Liver (tissue), 9 donors: ENCODE data around the gene LRRC4B. TPM values are rescaled to one million over a fixed set of nuclear protein-coding genes. Genes with fewer than 3 reads are reported as not detected.

Experiments
- DNase-seq: peaks from one replicate; pipeline ENCODE4 v3.0.0-alpha.2; 2017; ENCODE audit warnings: low spot score
- H3K27ac ChIP-seq, 2 donors: one replicate each; pipeline ENCODE4 v1.7.0; 2013; ENCODE audit warnings: inconsistent platforms in 2 of 2, low read length in 2 of 2, control low read depth in 1 of 2, low read depth in 1 of 2, mild to moderate bottlenecking in 1 of 2
- H3K27me3 ChIP-seq, 4 donors: one replicate each; pipeline versions ENCODE4 v1.6.1 to v1.7.0; 2013; ENCODE audit warnings: low read length in 3 of 4, inconsistent platforms in 1 of 4, mild to moderate bottlenecking in 1 of 4, moderate library complexity in 1 of 4; ENCODE audit not compliant: control insufficient read depth in 4 of 4, insufficient read depth in 4 of 4
- H3K36me3 ChIP-seq, 4 donors: one replicate each; pipeline versions ENCODE4 v1.6.1 to v1.7.0; 2013; ENCODE audit warnings: low read length in 3 of 4, mild to moderate bottlenecking in 3 of 4, low read depth in 1 of 4, moderate library complexity in 1 of 4; ENCODE audit not compliant: control insufficient read depth in 4 of 4, insufficient read depth in 3 of 4
- H3K4me1 ChIP-seq, 4 donors: one replicate each; pipeline versions ENCODE4 v1.6.1 to v1.7.0; 2013; ENCODE audit warnings: low read length in 3 of 4, mild to moderate bottlenecking in 3 of 4, moderate library complexity in 1 of 4; ENCODE audit not compliant: control insufficient read depth in 4 of 4, insufficient read depth in 4 of 4
- H3K4me3 ChIP-seq, 3 donors: one replicate each; pipeline versions ENCODE4 v1.6.1 to v1.7.0; 2013; ENCODE audit warnings: low read length in 3 of 3, control low read depth in 1 of 3, low read depth in 1 of 3, mild to moderate bottlenecking in 1 of 3
- H3K9ac ChIP-seq, 2 donors: one replicate each; pipeline ENCODE4 v1.7.0; 2013; ENCODE audit warnings: low read length in 2 of 2, mild to moderate bottlenecking in 2 of 2, moderate library complexity in 2 of 2, control low read depth in 1 of 2, low read depth in 1 of 2
- H3K9me3 ChIP-seq, 4 donors: one replicate each; pipeline versions ENCODE4 v1.6.1 to v1.7.0; 2013; ENCODE audit warnings: low read length in 3 of 4; ENCODE audit not compliant: control insufficient read depth in 4 of 4
- EGR1 ChIP-seq, 2 donors: IDR thresholded peaks; 2 replicates each; pipeline ENCODE4 v1.6.1; 2016 to 2018; ENCODE audit warnings: antibody characterized with exemption in 2 of 2, low read depth in 2 of 2
- FOXA1 ChIP-seq: IDR thresholded peaks from 2 replicates; pipeline ENCODE4 v1.6.1; 2016; ENCODE audit warnings: antibody characterized with exemption
- FOXA2 ChIP-seq: IDR thresholded peaks from 2 replicates; pipeline ENCODE4 v1.6.1; 2016; ENCODE audit warnings: antibody characterized with exemption
- GABPA ChIP-seq, 2 donors: IDR thresholded peaks in 1 of 2; conservative IDR thresholded peaks in 1 of 2; 2 replicates each; pipeline ENCODE4 v1.6.1; 2016; ENCODE audit warnings: antibody characterized with exemption in 2 of 2, mild to moderate bottlenecking in 1 of 2, moderate library complexity in 1 of 2
- HNF4A ChIP-seq, 2 donors: conservative IDR thresholded peaks; 2 replicates each; pipeline ENCODE4 v1.6.1; 2016; ENCODE audit warnings: antibody characterized with exemption in 2 of 2, mild to moderate bottlenecking in 2 of 2
- HNF4G ChIP-seq: IDR thresholded peaks from 2 replicates; pipeline ENCODE4 v1.6.1; 2016; ENCODE audit warnings: antibody characterized with exemption
- JUND ChIP-seq, 2 donors: IDR thresholded peaks; 2 replicates each; pipeline ENCODE4 v1.6.1; 2016; ENCODE audit warnings: antibody characterized with exemption in 2 of 2
- NR2F2 ChIP-seq: IDR thresholded peaks from 2 replicates; pipeline ENCODE4 v1.6.1; 2016; ENCODE audit warnings: antibody characterized with exemption
- RAD21 ChIP-seq, 2 donors: IDR thresholded peaks; 2 replicates each; pipeline ENCODE4 v1.6.1; 2016; ENCODE audit warnings: antibody characterized with exemption in 2 of 2, mild to moderate bottlenecking in 2 of 2
- RXRA ChIP-seq, 2 donors: IDR thresholded peaks; 2 replicates each; pipeline ENCODE4 v1.6.1; 2017 to 2018; ENCODE audit warnings: antibody characterized with exemption in 2 of 2, mild to moderate bottlenecking in 1 of 2
- SP1 ChIP-seq: IDR thresholded peaks from 2 replicates; pipeline ENCODE4 v1.6.1; 2018; ENCODE audit warnings: antibody characterized with exemption, mild to moderate bottlenecking
- TAF1 ChIP-seq: conservative IDR thresholded peaks from 2 replicates; pipeline ENCODE4 v1.6.1; 2016; ENCODE audit warnings: antibody characterized with exemption, mild to moderate bottlenecking
- YY1 ChIP-seq: IDR thresholded peaks from 2 replicates; pipeline ENCODE4 v1.6.1; 2016; ENCODE audit warnings: antibody characterized with exemption, mild to moderate bottlenecking
- WGBS: extraction: QIAGEN DNeasy Blood & Tissue Kit; methylation state at CpG from one replicate; pipeline ENCODE4 v1.1.7; 2013; 5-methylcytosine and 5-hydroxymethylcytosine counted together
- polyA plus RNA-seq, 2 donors: library from polyadenylated mRNA; stranded (reverse) in 1 of 2; unstranded in 1 of 2; fragments of 200-250 nt in 1 of 2; fragments of >200 nt in 1 of 2; fragmentation: Nextera tagmentation in 1 of 2; extraction: Ambion mirVana in 1 of 2; gene quantifications; one replicate each; pipeline versions ENCODE4 v1.2.1 to v1.2.3, GENCODE V29; 2013 to 2015
- total RNA-seq, 2 donors: library from RNA; depleted of rRNA; stranded (reverse); fragments of >200 nt; gene quantifications; one replicate each; pipeline ENCODE4 v1.2.3, GENCODE V29; 2014
- TF ChIP-seq, protein P1 (sequence below): IDR thresholded peaks from 2 replicates; pipeline ENCODE4 v1.6.1; 2016; ENCODE audit warnings: antibody characterized with exemption
- TF ChIP-seq, protein P2 (sequence below): IDR thresholded peaks from 2 replicates; pipeline ENCODE4 v1.6.1; 2016; ENCODE audit warnings: antibody characterized with exemption
- TF ChIP-seq, protein P3 (sequence below): fragments of 150-350 bp; IDR thresholded peaks from 2 replicates; pipeline ENCODE4 v1.5.1; 2017; ENCODE audit warnings: improper control_type of control experiment, low read depth, low read length; ENCODE audit not compliant: missing input control
- TF ChIP-seq, protein P4 (sequence below): IDR thresholded peaks from 2 replicates; pipeline ENCODE4 v1.6.1; 2016; ENCODE audit warnings: antibody characterized with exemption
- TF ChIP-seq, protein P5 (sequence below): IDR thresholded peaks from 2 replicates; pipeline ENCODE4 v1.6.1; 2016; ENCODE audit warnings: antibody characterized with exemption, mild to moderate bottlenecking
- donor health status: healthy.
- donor health status: healthy.
- donor health status: healthy.
- donor health status: healthy.
- donor health status: healthy.

LRRC4B gene
- total and polyA plus RNA-seq, 4 donors: 0.11 to 1.1 (median 0.79) TPM

DNA sequence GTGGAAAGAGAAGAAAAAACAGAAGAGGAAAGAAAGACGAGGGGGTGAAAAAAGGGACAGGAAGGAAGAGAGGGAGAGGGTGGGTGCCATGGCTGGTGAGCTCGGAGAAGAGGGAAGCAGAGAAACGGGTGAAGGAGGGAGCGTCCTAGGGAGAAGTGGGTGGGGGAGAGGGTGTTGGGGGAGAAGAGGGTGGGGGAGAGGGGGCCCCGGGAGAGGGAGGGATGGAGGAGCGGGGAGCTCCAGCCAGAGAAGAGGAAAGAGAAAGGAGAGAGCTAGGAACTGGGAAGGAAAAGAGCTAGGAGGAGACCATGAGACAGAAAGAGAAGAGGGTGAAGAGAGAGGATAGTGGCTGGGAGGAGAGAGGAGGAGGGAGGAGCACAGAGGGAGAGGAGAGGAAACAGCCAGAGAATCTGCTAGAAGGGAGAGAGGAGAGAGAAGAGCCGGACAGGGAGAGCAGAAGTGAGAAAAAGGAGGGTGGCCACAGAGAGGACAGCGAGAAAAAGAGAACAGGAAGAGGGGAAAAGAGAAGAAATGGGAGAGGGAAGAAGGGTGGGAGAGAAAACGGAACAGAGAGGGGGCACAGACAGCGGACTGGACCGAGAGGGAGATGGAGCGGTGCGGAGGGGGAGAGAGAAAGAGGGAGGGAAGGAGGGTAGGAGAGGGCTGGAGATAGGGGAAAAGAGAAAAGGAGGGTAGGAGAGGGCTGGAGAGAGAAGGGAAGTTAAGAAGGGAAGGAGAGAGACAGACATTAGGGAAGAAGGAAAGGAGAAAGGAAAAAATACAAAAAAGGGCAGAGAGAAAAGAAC, 79.6 kb downstream of the LRRC4B start:
- Histone ChIP-seq H3K36me3 (no peaks in the 10 kb centered on the region), H3K4me3 (no peak overlapping the region), H3K9ac (no peak overlapping the region), H3K9me3 (no peaks in the 10 kb centered on the region), H3K4me1 (no peaks in the 10 kb centered on the region), H3K27me3 (no peaks in the 10 kb centered on the region), H3K27ac (no peak overlapping the region)
- no peak for DNase-seq
- TF ChIP-seq, protein P1, sequence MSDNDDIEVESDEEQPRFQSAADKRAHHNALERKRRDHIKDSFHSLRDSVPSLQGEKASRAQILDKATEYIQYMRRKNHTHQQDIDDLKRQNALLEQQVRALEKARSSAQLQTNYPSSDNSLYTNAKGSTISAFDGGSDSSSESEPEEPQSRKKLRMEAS: no peak
- TF ChIP-seq, protein P2, sequence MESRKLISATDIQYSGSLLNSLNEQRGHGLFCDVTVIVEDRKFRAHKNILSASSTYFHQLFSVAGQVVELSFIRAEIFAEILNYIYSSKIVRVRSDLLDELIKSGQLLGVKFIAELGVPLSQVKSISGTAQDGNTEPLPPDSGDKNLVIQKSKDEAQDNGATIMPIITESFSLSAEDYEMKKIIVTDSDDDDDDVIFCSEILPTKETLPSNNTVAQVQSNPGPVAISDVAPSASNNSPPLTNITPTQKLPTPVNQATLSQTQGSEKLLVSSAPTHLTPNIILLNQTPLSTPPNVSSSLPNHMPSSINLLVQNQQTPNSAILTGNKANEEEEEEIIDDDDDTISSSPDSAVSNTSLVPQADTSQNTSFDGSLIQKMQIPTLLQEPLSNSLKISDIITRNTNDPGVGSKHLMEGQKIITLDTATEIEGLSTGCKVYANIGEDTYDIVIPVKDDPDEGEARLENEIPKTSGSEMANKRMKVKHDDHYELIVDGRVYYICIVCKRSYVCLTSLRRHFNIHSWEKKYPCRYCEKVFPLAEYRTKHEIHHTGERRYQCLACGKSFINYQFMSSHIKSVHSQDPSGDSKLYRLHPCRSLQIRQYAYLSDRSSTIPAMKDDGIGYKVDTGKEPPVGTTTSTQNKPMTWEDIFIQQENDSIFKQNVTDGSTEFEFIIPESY: no peak
- no peak for TF ChIP-seq SP1
- TF ChIP-seq FOXA2: no peak
- TF ChIP-seq RAD21 (IDR thresholded peaks at IDR 0.05): no peak
- TF ChIP-seq EGR1 (IDR thresholded peaks at IDR 0.05; ENCODE audit: low read depth in 2 of 2): no peak
- TF ChIP-seq, protein P3, sequence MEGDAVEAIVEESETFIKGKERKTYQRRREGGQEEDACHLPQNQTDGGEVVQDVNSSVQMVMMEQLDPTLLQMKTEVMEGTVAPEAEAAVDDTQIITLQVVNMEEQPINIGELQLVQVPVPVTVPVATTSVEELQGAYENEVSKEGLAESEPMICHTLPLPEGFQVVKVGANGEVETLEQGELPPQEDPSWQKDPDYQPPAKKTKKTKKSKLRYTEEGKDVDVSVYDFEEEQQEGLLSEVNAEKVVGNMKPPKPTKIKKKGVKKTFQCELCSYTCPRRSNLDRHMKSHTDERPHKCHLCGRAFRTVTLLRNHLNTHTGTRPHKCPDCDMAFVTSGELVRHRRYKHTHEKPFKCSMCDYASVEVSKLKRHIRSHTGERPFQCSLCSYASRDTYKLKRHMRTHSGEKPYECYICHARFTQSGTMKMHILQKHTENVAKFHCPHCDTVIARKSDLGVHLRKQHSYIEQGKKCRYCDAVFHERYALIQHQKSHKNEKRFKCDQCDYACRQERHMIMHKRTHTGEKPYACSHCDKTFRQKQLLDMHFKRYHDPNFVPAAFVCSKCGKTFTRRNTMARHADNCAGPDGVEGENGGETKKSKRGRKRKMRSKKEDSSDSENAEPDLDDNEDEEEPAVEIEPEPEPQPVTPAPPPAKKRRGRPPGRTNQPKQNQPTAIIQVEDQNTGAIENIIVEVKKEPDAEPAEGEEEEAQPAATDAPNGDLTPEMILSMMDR: no peak
- TF ChIP-seq HNF4G: no peak
- TF ChIP-seq JUND (IDR thresholded peaks at IDR 0.05): no peak
- no peak for TF ChIP-seq FOXA1
- no peak for TF ChIP-seq YY1
- TF ChIP-seq, protein P4, sequence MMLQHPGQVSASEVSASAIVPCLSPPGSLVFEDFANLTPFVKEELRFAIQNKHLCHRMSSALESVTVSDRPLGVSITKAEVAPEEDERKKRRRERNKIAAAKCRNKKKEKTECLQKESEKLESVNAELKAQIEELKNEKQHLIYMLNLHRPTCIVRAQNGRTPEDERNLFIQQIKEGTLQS: no peak
- TF ChIP-seq, protein P5, sequence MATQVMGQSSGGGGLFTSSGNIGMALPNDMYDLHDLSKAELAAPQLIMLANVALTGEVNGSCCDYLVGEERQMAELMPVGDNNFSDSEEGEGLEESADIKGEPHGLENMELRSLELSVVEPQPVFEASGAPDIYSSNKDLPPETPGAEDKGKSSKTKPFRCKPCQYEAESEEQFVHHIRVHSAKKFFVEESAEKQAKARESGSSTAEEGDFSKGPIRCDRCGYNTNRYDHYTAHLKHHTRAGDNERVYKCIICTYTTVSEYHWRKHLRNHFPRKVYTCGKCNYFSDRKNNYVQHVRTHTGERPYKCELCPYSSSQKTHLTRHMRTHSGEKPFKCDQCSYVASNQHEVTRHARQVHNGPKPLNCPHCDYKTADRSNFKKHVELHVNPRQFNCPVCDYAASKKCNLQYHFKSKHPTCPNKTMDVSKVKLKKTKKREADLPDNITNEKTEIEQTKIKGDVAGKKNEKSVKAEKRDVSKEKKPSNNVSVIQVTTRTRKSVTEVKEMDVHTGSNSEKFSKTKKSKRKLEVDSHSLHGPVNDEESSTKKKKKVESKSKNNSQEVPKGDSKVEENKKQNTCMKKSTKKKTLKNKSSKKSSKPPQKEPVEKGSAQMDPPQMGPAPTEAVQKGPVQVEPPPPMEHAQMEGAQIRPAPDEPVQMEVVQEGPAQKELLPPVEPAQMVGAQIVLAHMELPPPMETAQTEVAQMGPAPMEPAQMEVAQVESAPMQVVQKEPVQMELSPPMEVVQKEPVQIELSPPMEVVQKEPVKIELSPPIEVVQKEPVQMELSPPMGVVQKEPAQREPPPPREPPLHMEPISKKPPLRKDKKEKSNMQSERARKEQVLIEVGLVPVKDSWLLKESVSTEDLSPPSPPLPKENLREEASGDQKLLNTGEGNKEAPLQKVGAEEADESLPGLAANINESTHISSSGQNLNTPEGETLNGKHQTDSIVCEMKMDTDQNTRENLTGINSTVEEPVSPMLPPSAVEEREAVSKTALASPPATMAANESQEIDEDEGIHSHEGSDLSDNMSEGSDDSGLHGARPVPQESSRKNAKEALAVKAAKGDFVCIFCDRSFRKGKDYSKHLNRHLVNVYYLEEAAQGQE: no peak
- no peak for TF ChIP-seq NR2F2
- no peak for TF ChIP-seq GABPA (IDR thresholded peaks at IDR 0.05 in 1 of 2, conservative IDR thresholded peaks at IDR 0.05 in 1 of 2)
- TF ChIP-seq TAF1: no peak
- TF ChIP-seq HNF4A (conservative IDR thresholded peaks at IDR 0.05): no peak
- TF ChIP-seq RXRA (IDR thresholded peaks at IDR 0.05): no peak
- WGBS: 51% methylated on average over 13 of the region's 13 CpGs
